GM12872 (cell line): ENCODE measurements around the gene STRIP2.

Experiments
- CTCF ChIP-seq: IDR thresholded peaks from 3 replicates; pipeline ENCODE4 v1.5.1; 2011; ENCODE audit warnings: low read depth, mild to moderate bottlenecking, low read length, moderate library complexity; ENCODE audit not compliant: insufficient read depth

Gene STRIP2

GRCh38 chr7:129453510-129454248 is 19.4 kb downstream of the STRIP2 start:
- TF ChIP-seq CTCF = no peak

- no peak for TF ChIP-seq CTCF
Measured at GRCh38 chr7:129454249-129454551, 20.0 kb downstream of the STRIP2 start.

GRCh38 chr7:129456421-129456820 is 22.2 kb downstream of the STRIP2 start:
- no peak for TF ChIP-seq CTCF

- TF ChIP-seq CTCF = no peak
Measured at GRCh38 chr7:129457101-129457500, 22.9 kb downstream of the STRIP2 start.

- no peak for TF ChIP-seq CTCF
Measured at GRCh38 chr7:129458171-129458570, 23.9 kb downstream of the STRIP2 start.

- TF ChIP-seq CTCF = no peak
Measured at GRCh38 chr7:129461809-129462208, 27.6 kb downstream of the STRIP2 start.

GRCh38 chr7:129462420-129462819 is 28.2 kb downstream of the STRIP2 start:
- no peak for TF ChIP-seq CTCF
